ENCODE results near the gene SMARCA4.
A peak's percentile ranks its signal among the peaks of the same experiment; 100 is the strongest.

SMARCA4 gene

DNA sequence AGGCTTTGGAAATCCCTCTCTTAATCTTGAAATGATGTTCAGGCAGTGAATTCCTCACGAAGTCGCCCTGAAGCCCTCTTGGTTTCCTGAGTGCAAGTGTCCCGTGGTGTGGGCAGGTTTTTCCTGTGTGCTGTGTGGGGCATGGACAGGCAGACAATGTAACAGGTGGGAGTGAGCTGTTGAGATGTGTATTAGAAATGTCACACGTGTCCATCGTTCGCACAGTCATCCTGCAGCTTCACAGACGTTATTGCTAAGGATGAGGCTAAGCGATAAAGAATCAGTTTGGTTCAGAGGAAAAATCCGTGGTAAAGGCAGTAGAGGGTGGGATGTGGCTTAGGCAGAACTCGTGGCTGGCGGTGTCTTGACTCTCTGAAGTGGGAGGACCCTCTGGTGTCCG, 51.7 kb downstream of the SMARCA4 start:
- WGBS (ENCODE audit: extremely low coverage, insufficient coverage, insufficient read length): no CpG with 5 or more reads among the region's 12 CpGs
- H3K4me1 ChIP-seq (ENCODE audit: control insufficient read depth in 1 of 2, insufficient read depth in 2 of 2, low read length in 2 of 2): peaks cover 4 to 5% of the 10 kb centered on the region in 2 experiments
- no peak overlapping the region for H3K23ac ChIP-seq (ENCODE audit: low read length)
- H4K91ac ChIP-seq (ENCODE audit: low read depth, low read length): no peak overlapping the region
- H3K18ac ChIP-seq (ENCODE audit: low read length): no peak overlapping the region
- peaks cover 2% of the 10 kb centered on the region for H3K9me3 ChIP-seq (ENCODE audit: insufficient read depth, low read depth, low read length)
- H2AFZ ChIP-seq (ENCODE audit: insufficient read depth, low read length, poor library complexity): no peak overlapping the region
- H3K4me3 ChIP-seq (ENCODE audit: low read depth, low read length): peak overlapping the region; percentile 16
- no peak overlapping the region for H2BK12ac ChIP-seq (ENCODE audit: low read length)
- no peak overlapping the region for H3K4me2 ChIP-seq (ENCODE audit: low read length)
- peaks cover 77 to 82% of the 10 kb centered on the region in 2 experiments for H3K36me3 ChIP-seq (ENCODE audit: control insufficient read depth in 1 of 2, insufficient read depth in 2 of 2, low read length in 2 of 2)
- DNase-seq: no peak
- H2AK5ac ChIP-seq (ENCODE audit: low read length): no peak overlapping the region
- H3K79me1 ChIP-seq (ENCODE audit: low read length): no peaks in the 10 kb centered on the region
- no peak overlapping the region for H3K14ac ChIP-seq (ENCODE audit: low read length)
- no peak overlapping the region for H3K27ac ChIP-seq (ENCODE audit: low read depth, low read length)
- H3K79me2 ChIP-seq (ENCODE audit: control insufficient read depth, insufficient read depth, low read length, poor library complexity): no peaks in the 10 kb centered on the region
- H3K27me3 ChIP-seq (ENCODE audit: insufficient read depth, low read length): no peaks in the 10 kb centered on the region
- no peak overlapping the region for H2BK120ac ChIP-seq (ENCODE audit: insufficient read depth, low read length, poor library complexity)
- no peak overlapping the region for H4K12ac ChIP-seq (ENCODE audit: low read depth, low read length)
- H2BK5ac ChIP-seq (ENCODE audit: low read depth, low read length, poor library complexity): no peak overlapping the region
- H4K8ac ChIP-seq (ENCODE audit: low read depth, low read length): no peak overlapping the region
- no peak overlapping the region for H3K9ac ChIP-seq (ENCODE audit: low read length)
- H3K4ac ChIP-seq (ENCODE audit: low read depth, low read length): no peak overlapping the region

- Histone ChIP-seq H2BK120ac (ENCODE audit: insufficient read depth, low read length, poor library complexity) (no peak overlapping the region), H3K4me2 (ENCODE audit: low read length) (no peak overlapping the region), H3K36me3 (ENCODE audit: control insufficient read depth in 1 of 2, insufficient read depth in 2 of 2, low read length in 2 of 2) (peaks cover 75 to 79% of the 10 kb centered on the region in 2 experiments), H3K18ac (ENCODE audit: low read length) (no peak overlapping the region), H3K79me2 (ENCODE audit: control insufficient read depth, insufficient read depth, low read length, poor library complexity) (no peaks in the 10 kb centered on the region), H3K4me3 (ENCODE audit: low read depth, low read length) (no peak overlapping the region), H3K9me3 (ENCODE audit: insufficient read depth, low read depth, low read length) (peaks cover 2% of the 10 kb centered on the region), H4K12ac (ENCODE audit: low read depth, low read length) (no peak overlapping the region), H3K27ac (ENCODE audit: low read depth, low read length) (no peak overlapping the region), H3K79me1 (ENCODE audit: low read length) (peaks cover 4% of the 10 kb centered on the region), H4K8ac (ENCODE audit: low read depth, low read length) (no peak overlapping the region), H3K23ac (ENCODE audit: low read length) (no peak overlapping the region), H2AFZ (ENCODE audit: insufficient read depth, low read length, poor library complexity) (no peak overlapping the region), H3K4me1 (ENCODE audit: control insufficient read depth in 1 of 2, insufficient read depth in 2 of 2, low read length in 2 of 2) (peaks cover 16 to 17% of the 10 kb centered on the region in 2 experiments), H3K9ac (ENCODE audit: low read length) (no peak overlapping the region), H3K27me3 (ENCODE audit: insufficient read depth, low read length) (no peaks in the 10 kb centered on the region), H2BK5ac (ENCODE audit: low read depth, low read length, poor library complexity) (no peak overlapping the region), H2BK12ac (ENCODE audit: low read length) (no peak overlapping the region), H4K91ac (ENCODE audit: low read depth, low read length) (no peak overlapping the region), H3K14ac (ENCODE audit: low read length) (no peak overlapping the region), H3K4ac (ENCODE audit: low read depth, low read length) (no peak overlapping the region), H2AK5ac (ENCODE audit: low read length) (no peak overlapping the region)
- no CpG with 5 or more reads among the region's 7 CpGs for WGBS (ENCODE audit: extremely low coverage, insufficient coverage, insufficient read length)
- no peak for DNase-seq
These were observed 52.9 kb downstream of the SMARCA4 start for GRCh38 chr19:11013771-11014170.

DNA sequence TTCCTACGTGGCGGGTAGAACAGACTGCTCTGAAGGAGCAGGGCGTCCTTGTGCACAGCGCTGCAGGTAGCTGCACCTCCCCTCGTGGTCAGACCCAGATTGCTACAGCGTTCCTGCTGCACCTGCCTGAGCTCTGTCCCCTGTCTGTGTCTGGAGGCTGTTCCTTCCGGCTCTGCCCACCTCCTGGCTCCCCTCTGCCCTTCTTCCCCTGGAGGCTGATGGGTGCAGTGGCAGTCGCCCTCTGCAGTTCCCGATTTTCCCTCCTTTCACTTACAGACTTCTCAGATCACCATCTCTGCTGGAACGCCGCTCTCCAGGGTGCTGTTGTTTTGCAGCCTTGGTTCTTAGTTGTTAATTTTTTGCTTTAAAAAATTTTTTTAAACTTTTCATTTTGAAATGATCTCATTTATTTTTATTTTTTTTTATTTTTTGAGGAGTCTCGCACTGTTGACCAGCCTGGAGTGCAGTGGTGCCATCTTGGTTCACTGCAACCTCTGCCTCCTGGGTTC, 53.6 kb downstream of the SMARCA4 start:
- WGBS (ENCODE audit: extremely low coverage, insufficient coverage, insufficient read length): no CpG with 5 or more reads among the region's 12 CpGs
- Histone ChIP-seq H2BK120ac (ENCODE audit: insufficient read depth, low read length, poor library complexity) (no peak overlapping the region), H3K4me3 (ENCODE audit: low read depth, low read length) (no peak overlapping the region)

GRCh38 chr19:11016631-11017030, 55.8 kb downstream of the SMARCA4 start:
- Histone ChIP-seq H3K27ac (ENCODE audit: low read depth, low read length) (no peak overlapping the region), H3K36me3 (ENCODE audit: control insufficient read depth in 1 of 2, insufficient read depth in 2 of 2, low read length in 2 of 2) (peaks cover 81 to 83% of the 10 kb centered on the region in 2 experiments), H3K4me1 (ENCODE audit: control insufficient read depth in 1 of 2, insufficient read depth in 2 of 2, low read length in 2 of 2) (peaks cover 19 to 25% of the 10 kb centered on the region in 2 experiments), H4K91ac (ENCODE audit: low read depth, low read length) (no peak overlapping the region), H3K9me3 (ENCODE audit: insufficient read depth, low read depth, low read length) (peaks cover 2% of the 10 kb centered on the region), H2BK120ac (ENCODE audit: insufficient read depth, low read length, poor library complexity) (no peak overlapping the region), H3K14ac (ENCODE audit: low read length) (no peak overlapping the region), H2BK5ac (ENCODE audit: low read depth, low read length, poor library complexity) (no peak overlapping the region), H2BK12ac (ENCODE audit: low read length) (no peak overlapping the region), H3K27me3 (ENCODE audit: insufficient read depth, low read length) (no peaks in the 10 kb centered on the region), H3K79me1 (ENCODE audit: low read length) (peaks cover 4% of the 10 kb centered on the region), H2AFZ (ENCODE audit: insufficient read depth, low read length, poor library complexity) (no peak overlapping the region), H3K4me2 (ENCODE audit: low read length) (no peak overlapping the region), H3K4me3 (ENCODE audit: low read depth, low read length) (no peak overlapping the region), H3K79me2 (ENCODE audit: control insufficient read depth, insufficient read depth, low read length, poor library complexity) (no peaks in the 10 kb centered on the region), H4K8ac (ENCODE audit: low read depth, low read length) (no peak overlapping the region), H3K23ac (ENCODE audit: low read length) (no peak overlapping the region), H3K4ac (ENCODE audit: low read depth, low read length) (no peak overlapping the region), H2AK5ac (ENCODE audit: low read length) (no peak overlapping the region), H3K18ac (ENCODE audit: low read length) (no peak overlapping the region), H3K9ac (ENCODE audit: low read length) (no peak overlapping the region), H4K12ac (ENCODE audit: low read depth, low read length) (no peak overlapping the region)
- no CpG with 5 or more reads among the region's 5 CpGs for WGBS (ENCODE audit: extremely low coverage, insufficient coverage, insufficient read length)
- DNase-seq: no peak

More for the DNA sequence above, 53.6 kb downstream of the SMARCA4 start:
- H3K4ac ChIP-seq (ENCODE audit: low read depth, low read length): no peak overlapping the region
- no peaks in the 10 kb centered on the region for H3K79me2 ChIP-seq (ENCODE audit: control insufficient read depth, insufficient read depth, low read length, poor library complexity)
- H2BK12ac ChIP-seq (ENCODE audit: low read length): no peak overlapping the region
- no peak overlapping the region for H2AK5ac ChIP-seq (ENCODE audit: low read length)
- H4K91ac ChIP-seq (ENCODE audit: low read depth, low read length): no peak overlapping the region
- no peak for DNase-seq
- H3K18ac ChIP-seq (ENCODE audit: low read length): no peak overlapping the region
- no peak overlapping the region for H2BK5ac ChIP-seq (ENCODE audit: low read depth, low read length, poor library complexity)
- no peak overlapping the region for H3K4me2 ChIP-seq (ENCODE audit: low read length)
- no peak overlapping the region for H4K8ac ChIP-seq (ENCODE audit: low read depth, low read length)
- peaks cover 78 to 80% of the 10 kb centered on the region in 2 experiments for H3K36me3 ChIP-seq (ENCODE audit: control insufficient read depth in 1 of 2, insufficient read depth in 2 of 2, low read length in 2 of 2)
- H3K4me1 ChIP-seq (ENCODE audit: control insufficient read depth in 1 of 2, insufficient read depth in 2 of 2, low read length in 2 of 2): peaks cover 19 to 22% of the 10 kb centered on the region in 2 experiments
- H3K9ac ChIP-seq (ENCODE audit: low read length): no peak overlapping the region
- H3K27me3 ChIP-seq (ENCODE audit: insufficient read depth, low read length): no peaks in the 10 kb centered on the region
- peaks cover 2% of the 10 kb centered on the region for H3K9me3 ChIP-seq (ENCODE audit: insufficient read depth, low read depth, low read length)
- H4K12ac ChIP-seq (ENCODE audit: low read depth, low read length): no peak overlapping the region
- H2AFZ ChIP-seq (ENCODE audit: insufficient read depth, low read length, poor library complexity): no peak overlapping the region
- H3K79me1 ChIP-seq (ENCODE audit: low read length): peaks cover 4% of the 10 kb centered on the region
- H3K14ac ChIP-seq (ENCODE audit: low read length): no peak overlapping the region
- no peak overlapping the region for H3K23ac ChIP-seq (ENCODE audit: low read length)
- H3K27ac ChIP-seq (ENCODE audit: low read depth, low read length): no peak overlapping the region

Data from trophoblast cell (in vitro differentiated cells and primary cell).